NCI-H460 (cell line): ENCODE measurements around the gene SPAG17. TPM values are rescaled to one million over a fixed set of nuclear protein-coding genes. Genes with fewer than 3 reads are reported as not detected.

ENCODE experiments used
- DNase-seq: peaks from one replicate; pipeline ENCODE4 v3.0.0-alpha.2; 2016; ENCODE audit warnings: low read depth; ENCODE audit errors: extremely low read depth
- total RNA-seq: library from RNA; depleted of rRNA; stranded (reverse); fragments of >200 nt; shearing (Covaris generic); gene quantifications from 2 replicates; pipeline ENCODE4 v1.2.3, GENCODE V29; 2014

The SPAG17 gene
- total RNA-seq, 1 experiment from 2014 or later = not detected

DNA sequence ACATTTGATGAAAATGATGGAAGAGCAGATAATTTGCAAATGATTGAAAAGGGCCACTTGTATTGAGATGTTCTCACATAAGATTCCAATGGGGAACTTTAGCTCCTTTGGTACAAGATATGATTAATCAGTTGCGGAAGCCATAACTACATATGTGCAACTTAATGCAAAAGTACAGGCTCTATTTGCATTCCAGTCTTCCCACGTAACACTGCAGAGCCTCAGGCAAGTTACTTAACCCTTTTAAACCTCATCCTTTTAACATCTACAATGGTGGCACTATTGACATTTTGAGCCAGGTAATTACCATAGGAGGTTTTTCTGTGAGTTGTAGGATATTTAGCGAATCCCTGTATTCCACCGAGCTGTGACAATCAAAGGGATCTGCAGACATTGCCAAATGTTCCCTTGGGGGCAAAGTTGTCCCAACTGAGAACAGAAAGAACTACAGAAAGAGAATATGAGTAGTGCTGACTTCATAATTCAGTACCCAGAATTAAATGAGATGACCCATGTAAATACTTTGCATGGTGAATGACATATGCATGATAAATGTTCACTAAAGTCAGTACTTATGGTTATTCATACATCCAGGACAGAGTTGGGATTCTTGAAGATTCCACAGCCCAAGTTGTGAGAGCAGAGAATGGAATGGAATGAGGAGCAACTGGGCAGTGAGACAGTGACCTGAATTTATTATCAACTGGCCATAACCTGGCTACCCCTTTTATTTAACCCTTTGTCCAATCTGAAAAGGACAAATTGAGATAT is 62.6 kb downstream of the SPAG17 start:
- DNase-seq = no peak

- no peak for DNase-seq
Observed at GRCh38 chr1:118118873-118119463, 66.1 kb downstream of the SPAG17 start.

GRCh38 chr1:118118469-118118868 is 66.6 kb downstream of the SPAG17 start:
- DNase-seq = no peak

DNA sequence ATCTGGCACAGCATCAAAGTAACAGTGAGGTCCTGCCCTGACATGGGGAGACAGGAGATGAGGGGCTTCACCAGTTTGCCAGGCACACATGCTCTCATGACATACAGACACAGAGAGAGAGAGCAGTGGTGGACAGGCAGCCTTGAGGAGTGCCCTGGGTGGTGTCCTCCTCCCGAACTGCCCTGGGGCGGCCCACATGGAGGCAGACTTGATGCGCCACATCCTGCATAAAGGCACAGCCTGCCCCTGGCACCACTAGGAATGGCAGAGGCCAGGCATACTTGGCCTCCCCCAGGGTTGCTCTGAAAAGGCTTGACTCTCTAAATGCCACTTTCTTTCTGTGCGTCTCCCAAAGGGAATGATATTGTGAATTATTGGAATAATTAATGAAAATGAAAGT is 67.5 kb downstream of the SPAG17 start:
- DNase-seq = no peak

GRCh38 chr1:118116909-118117308 is 68.1 kb downstream of the SPAG17 start:
- no peak for DNase-seq

DNA sequence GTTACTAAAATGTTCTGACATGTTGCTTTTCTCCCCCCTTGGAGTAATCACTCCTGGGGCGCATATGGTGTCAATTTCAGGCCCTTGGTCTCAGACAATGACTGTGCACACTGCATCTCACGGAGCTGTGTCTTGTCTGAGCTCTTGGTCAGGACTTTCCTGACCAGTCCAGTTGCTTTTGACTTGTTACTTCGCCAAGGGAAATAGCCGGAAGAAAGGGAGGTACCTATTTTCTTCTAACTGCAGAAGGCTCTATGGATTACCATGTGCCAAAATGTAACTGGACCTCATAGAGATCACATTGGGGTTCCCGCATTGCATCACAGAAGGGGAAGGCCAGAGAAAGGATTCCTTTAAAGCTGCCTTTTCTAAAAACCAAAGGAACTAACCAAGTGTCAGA is 68.6 kb downstream of the SPAG17 start:
- no peak for DNase-seq

DNA sequence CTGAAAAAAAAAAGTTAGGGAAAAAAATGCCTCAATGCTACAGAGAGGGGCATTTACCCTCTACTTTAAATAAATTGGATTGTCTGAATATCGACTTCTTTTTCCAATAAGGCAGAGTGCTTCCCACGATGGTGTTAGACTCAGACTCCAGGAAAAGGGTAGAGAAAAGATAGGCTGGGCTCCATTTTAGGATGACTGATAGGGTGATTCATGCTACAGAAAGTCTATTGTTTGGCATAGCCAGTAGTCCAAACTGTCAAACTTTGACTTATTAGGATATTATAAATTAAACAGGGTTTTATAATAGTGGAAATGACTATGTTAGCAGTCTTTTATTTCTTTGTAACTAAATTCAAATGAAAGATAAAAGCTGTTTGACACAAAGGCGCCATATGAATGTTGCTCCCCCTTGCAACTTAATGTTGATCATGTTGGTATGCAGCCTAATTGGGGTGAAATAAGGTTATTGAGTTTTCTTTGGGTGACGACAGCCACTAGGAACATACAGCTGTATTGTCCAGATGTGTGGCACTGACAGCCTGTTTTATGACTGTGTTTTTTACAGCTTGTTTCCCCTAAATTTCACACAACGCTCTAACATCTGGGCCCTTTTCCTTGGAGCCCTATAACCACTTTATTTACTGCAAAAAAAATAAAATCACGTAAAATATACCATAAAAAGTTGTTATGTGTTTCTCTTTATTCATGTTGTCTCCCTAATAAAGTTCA is 69.3 kb downstream of the SPAG17 start:
- no peak for DNase-seq

DNA sequence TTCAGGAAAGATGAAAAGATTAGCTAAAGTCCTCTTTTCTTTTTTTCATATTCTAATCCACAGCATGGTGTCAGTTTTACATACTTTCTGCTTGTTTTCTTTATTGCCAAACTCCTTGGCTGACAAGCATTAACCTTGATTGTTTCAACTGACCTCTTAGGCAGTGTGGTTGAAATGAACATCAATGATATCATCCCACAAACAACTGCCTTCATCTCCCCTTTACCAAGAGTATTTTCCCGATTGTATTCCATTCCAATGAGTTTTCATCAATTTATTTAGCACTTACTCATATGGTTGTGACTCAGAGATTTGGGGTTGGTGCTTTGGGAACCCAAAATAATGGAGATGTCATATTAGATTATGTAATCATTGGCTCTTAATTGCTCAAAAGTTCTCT is 71.8 kb downstream of the SPAG17 start:
- no peak for DNase-seq

DNA sequence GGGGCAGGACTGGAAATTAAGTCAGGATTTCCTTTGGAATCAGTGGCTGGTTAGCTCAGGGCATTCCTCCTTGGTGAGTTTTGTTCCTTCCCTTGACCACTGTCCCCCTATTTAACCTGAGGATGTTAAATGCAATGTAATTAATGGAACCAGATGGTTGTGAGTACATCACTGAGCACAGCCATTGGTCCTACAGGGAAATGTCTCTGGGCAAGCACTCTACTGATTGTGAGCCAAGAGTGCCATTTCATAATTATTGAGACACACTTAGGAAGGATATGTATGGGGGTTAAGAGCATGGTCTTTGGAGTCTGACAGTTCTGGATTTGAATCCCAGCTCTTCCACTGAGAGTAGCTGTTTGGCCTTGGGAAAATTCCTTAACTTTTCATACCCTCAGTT is 74.4 kb downstream of the SPAG17 start:
- DNase-seq = no peak

- no peak for DNase-seq
Observed at GRCh38 chr1:118104951-118105350, 80.1 kb downstream of the SPAG17 start.

GRCh38 chr1:118102445-118102844 is 82.6 kb downstream of the SPAG17 start:
- no peak for DNase-seq

DNA sequence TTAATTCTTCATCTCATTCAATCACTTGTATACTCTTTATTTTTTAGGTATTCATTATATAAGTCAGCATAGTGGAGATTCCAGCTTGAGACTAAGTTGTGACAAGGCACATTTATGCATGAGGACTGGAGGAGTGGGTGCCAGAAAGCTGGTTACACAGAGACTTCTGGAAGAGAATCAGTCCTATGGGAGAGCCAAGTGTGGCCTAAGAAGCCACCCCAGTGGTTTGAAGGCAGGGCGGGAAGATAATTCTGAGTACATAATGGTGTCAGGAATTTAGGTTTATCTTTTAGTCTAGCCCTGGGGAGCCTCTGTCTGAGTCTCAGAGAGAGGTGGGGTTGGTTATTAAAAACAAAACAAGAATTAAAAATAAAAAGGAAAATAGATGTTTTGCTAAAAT is 83.0 kb downstream of the SPAG17 start:
- DNase-seq = no peak

GRCh38 chr1:118101515-118101844 is 83.5 kb downstream of the SPAG17 start:
- DNase-seq = no peak

DNA sequence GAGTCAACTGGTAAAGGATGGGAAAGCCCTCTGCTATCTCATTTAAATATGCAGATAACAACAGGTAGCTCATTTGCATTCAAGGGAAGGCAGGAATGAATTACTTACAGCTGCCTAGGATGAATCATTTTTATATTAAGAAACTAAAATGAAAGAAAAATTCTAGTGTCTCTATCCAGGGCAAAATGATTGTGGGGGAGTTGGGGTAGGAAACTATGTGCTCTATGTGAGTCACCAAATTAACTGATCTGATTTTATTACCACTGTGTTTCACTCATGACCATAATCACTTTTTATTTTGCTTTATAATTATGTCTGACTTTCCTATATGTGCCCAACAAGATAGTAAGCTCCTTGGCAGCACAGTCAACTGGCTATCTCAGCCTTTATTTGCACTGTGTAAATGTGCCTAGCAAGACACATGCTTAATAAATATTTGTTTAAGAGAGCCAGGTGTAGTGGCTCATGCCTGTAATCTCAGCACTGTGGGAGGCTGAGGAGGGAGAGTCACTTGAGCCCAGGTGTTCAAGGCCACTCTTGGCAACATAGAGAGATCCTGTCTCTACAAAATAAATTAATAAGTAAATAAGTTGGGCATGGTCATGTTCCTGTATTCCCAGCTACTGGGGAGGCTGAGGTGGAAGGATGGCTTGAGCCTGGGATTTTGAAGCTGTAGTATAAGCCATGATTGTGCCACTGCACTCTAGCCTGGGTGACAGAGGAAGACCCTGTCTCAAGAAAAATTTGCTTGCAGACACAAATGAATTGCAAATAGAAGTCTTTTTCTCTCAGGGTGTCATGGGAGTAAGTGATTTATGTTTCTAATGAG is 84.1 kb downstream of the SPAG17 start:
- no peak for DNase-seq

DNA sequence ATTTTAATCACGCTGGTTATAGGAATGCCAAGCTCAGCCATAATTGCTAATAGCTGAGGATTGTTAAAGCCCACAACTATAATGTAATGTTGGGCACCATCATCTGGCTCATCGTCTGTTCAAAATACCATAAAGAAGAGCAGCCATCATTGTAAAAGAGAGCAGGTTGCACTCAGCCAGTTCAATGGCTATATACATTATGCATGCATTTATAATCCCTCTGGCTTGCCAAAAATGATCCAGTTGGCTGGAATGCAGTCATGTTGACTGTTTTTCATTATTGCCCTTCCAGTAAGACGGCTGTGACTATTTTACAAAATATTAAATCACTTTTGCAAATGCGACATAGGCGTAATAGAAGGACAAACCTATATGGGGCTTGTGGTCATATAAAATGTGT is 85.3 kb downstream of the SPAG17 start:
- DNase-seq = no peak

DNA sequence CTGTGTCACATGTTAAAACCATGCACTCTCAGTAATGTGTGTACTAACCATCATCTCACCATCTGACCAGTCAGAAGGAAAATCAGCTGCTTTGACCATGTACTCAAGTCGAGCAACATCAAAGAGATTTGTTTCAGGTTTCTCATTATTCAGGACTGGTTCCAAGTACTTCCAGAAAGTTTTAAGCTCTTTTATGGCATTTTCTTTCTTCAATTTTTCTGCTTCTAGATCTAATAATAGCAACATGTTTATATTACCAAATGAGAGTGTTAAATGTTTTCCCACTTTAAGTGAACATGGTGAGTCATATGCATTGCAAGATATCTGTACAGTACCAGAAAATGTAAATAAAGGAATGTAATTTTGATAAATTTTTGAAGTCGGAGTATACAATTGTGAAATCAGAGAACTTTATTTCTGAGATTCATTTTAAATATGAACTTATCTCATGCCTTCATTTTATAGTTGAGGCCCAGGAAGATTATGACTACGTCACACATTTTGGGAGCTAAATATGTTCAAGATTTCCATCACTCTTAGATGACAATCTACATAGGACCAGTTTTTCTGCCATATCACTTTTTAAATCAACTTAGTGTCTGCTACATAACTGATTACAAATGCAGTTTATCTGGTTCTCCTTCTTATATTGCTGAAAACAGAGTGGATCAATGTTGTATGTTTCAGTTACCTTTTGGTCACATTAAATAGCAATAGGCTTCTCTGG is 87.2 kb downstream of the SPAG17 start:
- DNase-seq = no peak

DNA sequence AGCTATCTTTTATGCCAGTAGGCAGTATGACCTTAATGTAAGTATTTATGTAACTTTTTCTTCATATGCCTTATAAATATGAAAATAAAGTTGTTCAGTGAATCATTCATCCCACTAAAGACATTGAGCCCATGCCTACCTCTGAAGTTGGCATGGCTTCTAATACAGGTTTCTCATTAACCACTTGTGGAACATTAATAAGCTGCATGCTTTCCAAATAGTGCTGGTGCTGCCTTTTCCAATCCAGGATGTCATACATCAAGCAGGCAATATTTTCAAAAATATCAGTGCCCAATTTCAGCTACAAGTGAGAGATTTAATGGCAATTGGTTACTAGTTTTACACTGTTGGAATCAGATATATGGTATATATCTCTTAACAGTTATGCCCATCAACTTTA is 92.0 kb downstream of the SPAG17 start:
- DNase-seq = no peak

GRCh38 chr1:118090130-118090529 is 94.9 kb downstream of the SPAG17 start:
- DNase-seq = no peak

DNA sequence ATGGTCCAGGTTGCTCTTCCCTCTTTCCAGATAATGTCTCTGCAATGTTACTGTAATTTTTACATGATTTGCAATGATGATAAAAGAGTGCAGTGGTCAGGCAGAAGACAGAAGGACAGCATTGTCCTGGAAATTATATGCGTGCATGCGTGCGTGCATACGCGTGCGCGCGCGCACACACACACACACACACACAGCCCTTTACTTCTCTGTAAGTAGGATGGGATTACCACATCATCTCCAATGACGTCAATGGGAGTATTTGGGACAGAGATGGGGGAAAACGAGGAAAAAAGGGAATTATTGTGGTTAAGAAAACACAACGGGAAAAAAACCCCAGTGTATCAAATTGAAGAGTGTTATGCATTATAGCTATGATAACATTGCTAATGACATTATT is 99.7 kb downstream of the SPAG17 start:
- no peak for DNase-seq

GRCh38 chr1:118084400-118084799 is 100.6 kb downstream of the SPAG17 start:
- no peak for DNase-seq

GRCh38 chr1:118082984-118083383 is 102.0 kb downstream of the SPAG17 start:
- DNase-seq = no peak
